Lower leg skin (tissue), 4 donors: ENCODE measurements around the gene TESPA1. TPM values are rescaled to one million over a fixed set of nuclear protein-coding genes. Genes with fewer than 3 reads are reported as not detected.

Source experiments
- DNase-seq, 2 donors: peaks; one replicate each; pipeline ENCODE4 v3.0.0-alpha.2; 2019; ENCODE audit warnings: low spot score in 2 of 2
- H3K4me3 ChIP-seq: fragments of 200-600 bp; sonication (generic); 2 replicates; pipeline ENCODE4 v1.5.1; 2017; ENCODE audit warnings: mild to moderate bottlenecking, low read depth; ENCODE audit not compliant: poor library complexity, severe bottlenecking
- POLR2A ChIP-seq, 2 donors: fragments of 450-650 bp; IDR thresholded peaks; one replicate each; pipeline ENCODE4 v1.6.1; 2016 to 2017; ENCODE audit warnings: antibody characterized with exemption in 2 of 2, mild to moderate bottlenecking in 1 of 2, moderate library complexity in 1 of 2
- WGBS, 2 donors: methylation state at CpG; one replicate each; pipeline ENCODE4 v1.1.5; 2018; 5-methylcytosine and 5-hydroxymethylcytosine counted together
- intact Hi-C: fragments of 100-400 bp; cut with DNase I; formaldehyde crosslinking; loops from one replicate; pipeline ENCODE4 v1.15.0; 2023; ENCODE audit warnings: low total_unique reads
- total RNA-seq, 4 donors: library from RNA; depleted of rRNA; stranded (reverse); fragments of >200 nt; gene quantifications; one replicate each; pipeline ENCODE4 v1.1.0, GENCODE V29; 2016
- TF ChIP-seq, protein P1 (sequence below), 3 donors: fragments of 450-650 bp; IDR thresholded peaks; one replicate each; pipeline ENCODE4 v1.5.1; 2016; ENCODE audit warnings: antibody characterized with exemption in 3 of 3, mild to moderate bottlenecking in 3 of 3, moderate library complexity in 2 of 3

TESPA1 gene
- total RNA-seq, 4 donors from 2014 or later, result 0.68 TPM; not detected in 3

DNA sequence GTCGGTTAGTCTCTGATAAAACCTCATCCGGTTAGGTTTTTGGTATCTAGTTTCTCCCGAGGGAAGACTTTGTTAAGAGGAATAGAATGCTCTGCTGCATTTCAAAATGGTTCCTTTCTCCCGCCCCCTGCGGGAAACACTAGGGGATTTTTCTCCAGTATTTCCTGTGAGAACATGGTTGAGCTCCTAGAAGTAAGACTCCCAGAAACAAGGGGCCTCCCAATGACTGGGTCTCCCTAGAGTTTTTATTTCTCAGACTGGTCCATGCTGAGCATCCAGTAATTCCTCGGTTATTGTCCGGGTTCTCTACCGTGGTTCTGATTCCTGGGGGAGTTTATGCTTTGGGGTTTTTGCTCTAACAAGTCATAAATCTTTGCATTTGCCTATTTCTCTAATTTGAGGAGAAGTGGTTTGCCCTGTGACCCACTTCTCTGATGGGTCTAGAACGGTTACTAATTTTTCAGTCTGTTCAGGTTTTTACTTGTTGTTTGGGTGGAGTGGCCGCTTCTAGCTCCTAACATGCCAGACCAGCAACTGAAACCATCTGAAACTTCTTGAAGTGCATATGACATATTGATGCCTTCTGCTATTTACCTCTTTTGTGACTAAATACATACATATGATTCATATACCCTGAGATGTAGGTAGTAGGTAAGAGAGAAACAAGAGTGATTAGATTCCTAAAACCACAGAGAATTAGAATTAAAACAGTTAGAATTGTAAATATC lies 25.1 kb downstream of the TESPA1 start:
- 47 to 56% methylated on average over 10 of the region's 10 CpGs for WGBS, 2 donors
- no peak overlapping the region for H3K4me3 ChIP-seq
- TF ChIP-seq, protein P1, sequence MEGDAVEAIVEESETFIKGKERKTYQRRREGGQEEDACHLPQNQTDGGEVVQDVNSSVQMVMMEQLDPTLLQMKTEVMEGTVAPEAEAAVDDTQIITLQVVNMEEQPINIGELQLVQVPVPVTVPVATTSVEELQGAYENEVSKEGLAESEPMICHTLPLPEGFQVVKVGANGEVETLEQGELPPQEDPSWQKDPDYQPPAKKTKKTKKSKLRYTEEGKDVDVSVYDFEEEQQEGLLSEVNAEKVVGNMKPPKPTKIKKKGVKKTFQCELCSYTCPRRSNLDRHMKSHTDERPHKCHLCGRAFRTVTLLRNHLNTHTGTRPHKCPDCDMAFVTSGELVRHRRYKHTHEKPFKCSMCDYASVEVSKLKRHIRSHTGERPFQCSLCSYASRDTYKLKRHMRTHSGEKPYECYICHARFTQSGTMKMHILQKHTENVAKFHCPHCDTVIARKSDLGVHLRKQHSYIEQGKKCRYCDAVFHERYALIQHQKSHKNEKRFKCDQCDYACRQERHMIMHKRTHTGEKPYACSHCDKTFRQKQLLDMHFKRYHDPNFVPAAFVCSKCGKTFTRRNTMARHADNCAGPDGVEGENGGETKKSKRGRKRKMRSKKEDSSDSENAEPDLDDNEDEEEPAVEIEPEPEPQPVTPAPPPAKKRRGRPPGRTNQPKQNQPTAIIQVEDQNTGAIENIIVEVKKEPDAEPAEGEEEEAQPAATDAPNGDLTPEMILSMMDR (IDR thresholded peaks at IDR 0.05), result no peak
- no peak for TF ChIP-seq POLR2A (IDR thresholded peaks at IDR 0.05)
- intact Hi-C loops, result loop anchor here (10.0 kb wide), 2 partner anchors 205 to 255 kb away; no protein-coding TSS in a partner anchor
- no peak for DNase-seq

DNA sequence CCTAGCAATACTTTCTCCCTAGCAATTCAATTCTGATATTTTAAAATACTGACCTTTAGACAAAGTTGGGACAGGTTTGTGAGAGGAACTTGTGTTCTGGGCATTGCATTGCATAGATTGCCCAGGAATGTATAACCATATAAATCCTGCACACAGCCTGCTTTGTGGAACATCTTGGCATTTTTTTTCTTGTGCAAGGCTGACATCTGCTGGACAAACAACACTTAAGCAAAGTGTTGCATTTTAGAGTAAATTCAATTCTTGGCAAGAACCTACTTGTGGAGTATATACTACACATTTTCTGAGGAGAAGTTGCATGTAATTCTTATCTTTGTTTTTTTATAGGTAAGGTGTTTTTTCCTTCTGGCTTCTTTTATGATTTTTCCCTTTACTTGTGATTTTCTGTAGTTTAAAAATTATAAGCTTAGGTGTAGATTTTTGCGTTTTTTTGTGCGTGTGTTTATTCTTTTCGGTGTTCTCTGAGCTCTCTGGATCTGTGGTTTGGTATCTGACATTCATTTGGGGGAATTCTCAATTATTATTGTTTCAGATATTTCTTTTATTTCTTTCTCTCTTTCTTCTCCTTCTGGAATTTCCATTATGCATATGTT lies 26.4 kb downstream of the TESPA1 start:
- intact Hi-C loops, result loop anchor here (10.0 kb wide), 2 partner anchors 203 to 253 kb away; no protein-coding TSS in a partner anchor
- 65 to 93% methylated on average over 3 of the region's 3 CpGs for WGBS, 2 donors
- no peak for DNase-seq
- no peak for TF ChIP-seq POLR2A (IDR thresholded peaks at IDR 0.05)
- TF ChIP-seq, protein P1 (IDR thresholded peaks at IDR 0.05), result no peak
- H3K4me3 ChIP-seq, result no peak overlapping the region

DNA sequence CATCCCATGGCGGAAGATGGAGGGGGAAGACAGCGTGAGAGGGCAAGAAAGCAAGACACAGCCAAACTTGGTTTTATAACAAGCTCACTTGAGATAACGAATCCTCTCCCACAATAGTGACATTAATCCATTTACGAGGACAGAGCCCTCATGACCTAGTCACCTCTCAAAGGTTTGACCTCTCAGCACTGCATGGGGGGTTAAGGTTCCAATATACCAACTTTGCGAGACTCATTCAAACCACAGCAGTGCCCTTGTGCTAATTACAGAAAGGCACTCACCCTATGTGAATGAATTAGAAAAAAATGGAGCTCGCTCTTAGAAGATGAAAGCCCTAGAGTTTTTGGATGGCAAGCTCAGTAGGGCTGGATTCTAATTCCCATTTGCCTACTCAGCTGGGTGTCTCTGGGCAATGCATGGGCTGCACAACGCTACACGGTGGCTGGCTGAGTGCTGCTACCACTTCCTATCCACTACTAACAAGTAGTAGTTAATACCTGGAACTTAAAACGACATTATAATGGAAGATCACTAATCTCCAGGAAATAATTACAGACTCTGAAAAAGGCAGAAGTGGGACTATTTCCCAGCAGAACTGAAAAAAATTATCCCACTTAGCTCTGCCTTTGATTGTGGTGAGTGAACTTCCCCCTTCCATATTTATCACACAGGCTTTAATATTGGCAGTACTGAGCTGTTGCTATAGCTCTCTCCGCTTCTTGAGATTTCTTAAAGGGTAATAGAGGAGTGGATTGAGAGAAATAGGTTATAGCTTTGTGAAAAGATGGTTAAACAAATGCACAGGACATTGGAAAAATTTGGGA lies 27.5 kb downstream of the TESPA1 start:
- H3K4me3 ChIP-seq, result no peak overlapping the region
- DNase-seq, result no peak
- TF ChIP-seq POLR2A (IDR thresholded peaks at IDR 0.05), result no peak
- TF ChIP-seq, protein P1 (IDR thresholded peaks at IDR 0.05), result no peak
- intact Hi-C loops, result loop anchor here (10.0 kb wide), 2 partner anchors 202 to 252 kb away; no protein-coding TSS in a partner anchor
- 67 to 70% methylated on average over 10 of the region's 10 CpGs for WGBS, 2 donors

DNA sequence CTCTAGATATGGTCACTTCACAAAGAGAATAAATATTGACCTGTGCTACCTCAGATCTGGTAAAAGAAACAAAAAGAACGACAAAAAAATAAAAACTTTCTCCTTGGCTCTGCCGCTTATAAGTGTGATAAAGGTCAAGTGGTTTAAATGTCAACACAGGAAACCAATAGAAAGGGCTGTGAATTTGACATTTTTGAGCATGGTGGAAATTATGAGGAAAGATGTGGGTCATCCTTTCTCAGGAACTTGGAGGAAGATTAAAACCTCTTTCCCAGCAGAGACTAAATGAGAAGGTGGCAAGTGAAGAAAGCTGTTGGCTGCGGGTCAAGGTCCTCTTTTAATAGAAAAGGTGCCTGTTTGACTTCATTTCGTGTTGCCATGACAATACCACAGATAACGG lies 28.2 kb downstream of the TESPA1 start:
- TF ChIP-seq, protein P1 (IDR thresholded peaks at IDR 0.05), result no peak
- TF ChIP-seq POLR2A (IDR thresholded peaks at IDR 0.05), result no peak
- WGBS, 2 donors, result 69 to 71% methylated on average over 5 of the region's 5 CpGs
- intact Hi-C loops, result loop anchor here (10.0 kb wide), 2 partner anchors 202 to 252 kb away; no protein-coding TSS in a partner anchor

DNA sequence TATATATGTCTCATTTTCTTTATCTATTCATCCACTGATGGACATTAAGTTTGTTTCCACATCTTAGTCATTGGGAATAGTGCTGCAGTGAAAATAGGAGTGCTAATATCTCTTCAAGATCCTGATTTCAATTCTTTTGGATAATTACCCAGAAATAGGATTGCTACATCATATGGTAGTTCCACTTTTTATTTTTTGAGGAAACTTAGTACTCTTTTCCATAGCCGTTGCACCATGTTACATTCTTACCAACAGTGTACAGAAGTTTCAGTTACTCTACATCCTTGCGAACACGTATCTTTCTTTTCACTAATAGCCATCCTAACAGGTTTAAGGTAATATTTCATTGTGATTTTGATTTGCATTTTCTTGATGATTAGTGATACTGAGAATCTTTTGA lies 29.8 kb downstream of the TESPA1 start:
- WGBS, 2 donors, result 48 to 84% methylated on average over 3 of the region's 3 CpGs
- intact Hi-C loops, result loop anchor here (10.0 kb wide), 2 partner anchors 200 to 250 kb away; no protein-coding TSS in a partner anchor

More for the DNA sequence above, 28.2 kb downstream of the TESPA1 start:
- no peak overlapping the region for H3K4me3 ChIP-seq
- no peak for DNase-seq

More for the DNA sequence above, 29.8 kb downstream of the TESPA1 start:
- no peak for DNase-seq
- H3K4me3 ChIP-seq, result no peak overlapping the region
- no peak for TF ChIP-seq POLR2A (IDR thresholded peaks at IDR 0.05)
- TF ChIP-seq, protein P1 (IDR thresholded peaks at IDR 0.05), result no peak
